HG03103 (cell line): ENCODE data around the gene CFAP210.
"Not testable (repeated sequence)": the region's sequence is repeated elsewhere in the genome, so short reads cannot be mapped to it uniquely, and the experiment has no call there.

ENCODE experiments used
- ATAC-seq: cut with Tn5 transposase; IDR thresholded peaks from one replicate; pipeline ENCODE4 v1.9.1; 2021; ENCODE audit warnings: low read depth; ENCODE audit not compliant: unreplicated experiment

Gene CFAP210

DNA sequence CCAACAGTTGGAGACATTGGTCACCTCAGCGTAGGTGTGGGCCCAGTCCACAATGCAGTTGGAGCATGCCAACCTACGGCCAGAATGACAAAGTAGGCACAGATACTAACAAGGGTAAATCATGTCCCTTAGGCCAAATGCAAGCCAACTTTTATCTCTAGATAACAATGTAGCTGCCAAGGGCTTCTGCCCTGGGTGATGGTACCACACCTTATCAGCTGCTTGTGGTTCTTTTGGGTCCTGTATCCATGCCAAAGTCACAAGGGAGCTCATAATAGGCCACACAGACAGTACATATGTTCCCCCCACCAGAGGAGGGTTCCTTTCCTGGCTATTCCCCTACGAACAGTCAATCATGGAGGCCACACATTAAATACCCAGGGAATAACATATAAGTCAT is 19.1 kb upstream of the CFAP210 start:
- ATAC-seq, result no peak

DNA sequence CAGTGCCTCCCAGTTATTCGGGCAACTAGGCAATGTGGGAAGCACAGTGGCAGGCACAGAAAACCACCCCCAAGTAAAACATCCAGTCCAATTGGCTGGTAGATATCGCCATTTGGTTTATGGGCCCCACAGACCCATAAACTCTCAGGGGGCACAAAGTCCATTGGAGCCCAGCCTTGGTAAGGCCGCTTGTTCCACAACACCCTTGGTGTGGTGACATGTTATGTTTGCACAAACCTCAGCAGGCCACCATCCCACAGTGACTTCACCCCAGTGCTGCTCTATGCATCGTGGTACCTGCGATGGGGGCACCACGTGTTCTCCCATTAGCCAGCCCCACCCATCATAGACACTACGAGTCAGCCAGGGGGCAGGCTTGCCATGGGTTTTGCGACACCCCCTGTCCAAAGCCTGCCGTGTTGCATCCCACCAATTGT is 18.6 kb upstream of the CFAP210 start:
- no peak for ATAC-seq

DNA sequence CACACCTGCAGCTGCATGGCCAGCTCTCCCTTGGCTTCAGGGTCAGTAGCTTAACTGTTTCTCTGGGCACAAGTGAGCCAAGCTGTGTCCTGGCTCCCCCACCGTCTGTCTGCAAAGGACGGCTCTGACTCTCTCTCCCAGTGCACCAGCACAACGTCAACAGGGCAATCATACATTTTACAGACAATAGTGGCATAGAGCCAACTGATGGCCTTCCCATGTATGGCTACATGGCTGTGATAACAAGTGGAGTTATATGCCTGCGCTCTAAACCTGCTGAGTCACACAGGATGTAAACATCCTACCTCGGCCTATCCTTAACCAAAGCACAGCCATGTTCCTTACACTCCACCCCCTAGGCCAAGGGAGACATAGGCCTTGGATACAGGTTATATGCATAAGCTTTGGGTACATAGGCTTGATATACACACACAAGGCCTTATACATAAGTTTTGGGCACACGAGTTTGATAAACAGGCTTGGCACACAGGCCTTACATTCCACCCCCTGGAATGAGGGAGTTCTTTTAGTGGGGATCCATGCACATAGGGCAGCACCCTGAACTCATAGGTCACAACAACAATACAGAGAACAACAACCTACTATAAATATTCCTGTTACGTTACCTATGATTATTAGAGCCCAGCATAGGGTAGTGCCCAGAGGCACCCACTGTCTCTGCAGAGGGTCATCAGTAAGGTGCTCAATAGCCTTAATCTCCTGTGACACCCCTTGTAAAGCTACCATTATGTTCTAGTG is 17.7 kb upstream of the CFAP210 start:
- ATAC-seq, result no peak

DNA sequence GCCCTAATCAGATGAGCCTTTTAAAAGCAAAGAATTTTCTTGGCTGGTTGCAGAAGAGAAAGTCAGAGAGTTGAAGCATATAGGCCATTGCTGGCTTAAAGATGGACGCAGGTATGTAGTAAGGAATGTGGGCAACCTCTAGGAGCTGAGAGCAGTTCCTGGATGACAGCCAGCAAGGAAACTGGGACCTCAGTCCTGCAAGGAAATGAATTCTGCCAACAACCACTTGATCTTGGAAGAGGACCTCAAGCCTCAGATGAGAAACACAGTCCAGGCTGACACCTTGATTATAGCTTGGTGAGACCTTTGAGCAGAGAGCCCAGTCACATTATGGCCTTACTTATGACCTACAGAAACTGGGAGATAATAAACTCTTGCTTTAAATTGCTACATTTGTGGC is 15.8 kb upstream of the CFAP210 start:
- no peak for ATAC-seq

DNA sequence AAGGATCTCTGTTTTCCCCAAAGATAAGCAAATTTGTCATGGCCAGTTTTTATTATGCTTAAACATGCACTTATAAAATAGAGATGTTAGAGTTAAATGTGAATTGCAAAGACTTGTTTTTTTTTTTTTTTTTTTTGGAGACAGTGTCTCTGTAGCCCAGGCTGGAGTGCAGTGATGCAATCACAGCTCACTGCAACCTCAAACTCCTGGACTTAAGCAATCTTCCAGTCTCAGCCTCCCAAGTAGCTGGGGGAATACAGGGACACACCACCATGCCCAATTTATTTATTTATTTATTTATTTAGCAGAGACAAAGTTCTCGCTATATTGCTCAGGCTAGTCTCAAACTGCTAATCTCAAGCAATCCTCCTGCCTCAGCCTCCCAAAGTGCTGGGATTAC is 15.1 kb upstream of the CFAP210 start:
- no peak for ATAC-seq

DNA sequence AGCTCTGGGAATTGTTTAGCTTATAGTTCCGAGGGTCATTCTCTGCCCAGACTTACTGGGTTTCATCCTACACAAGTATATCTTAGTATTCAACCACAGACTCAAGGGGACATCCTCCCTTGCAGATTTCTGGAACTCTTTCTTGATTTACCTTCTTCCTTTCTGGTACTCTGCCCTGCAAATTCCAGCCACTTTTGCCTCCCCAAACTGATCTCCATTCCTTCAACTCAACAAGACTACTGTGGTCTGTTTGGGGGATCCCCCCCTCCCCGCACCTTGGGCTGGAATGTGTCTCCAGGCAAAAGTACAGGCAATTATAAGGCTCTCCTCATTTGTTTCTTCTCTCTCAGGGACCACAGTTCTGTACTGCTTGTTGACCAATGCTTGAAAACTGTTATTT is 13.4 kb upstream of the CFAP210 start:
- ATAC-seq, result no peak

DNA sequence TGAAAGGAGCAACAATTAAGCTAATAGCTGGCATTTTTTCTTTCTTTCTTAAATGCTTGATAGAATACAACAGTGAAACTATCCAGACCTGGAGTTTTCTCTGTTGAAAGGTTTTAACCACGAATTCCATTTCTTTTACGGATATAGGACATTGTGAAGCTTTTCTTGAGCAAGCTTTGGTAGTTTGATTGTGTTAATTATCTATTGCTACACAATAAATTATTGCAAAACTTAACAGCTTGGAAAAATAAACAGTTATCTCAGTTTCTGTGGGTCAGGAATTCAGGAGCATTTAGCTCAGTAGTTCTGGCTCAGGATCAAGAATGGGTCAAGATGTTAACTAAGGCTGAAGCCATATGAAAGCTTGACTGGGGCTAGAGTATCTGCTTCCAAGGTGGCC is 11.7 kb upstream of the CFAP210 start:
- no peak for ATAC-seq

DNA sequence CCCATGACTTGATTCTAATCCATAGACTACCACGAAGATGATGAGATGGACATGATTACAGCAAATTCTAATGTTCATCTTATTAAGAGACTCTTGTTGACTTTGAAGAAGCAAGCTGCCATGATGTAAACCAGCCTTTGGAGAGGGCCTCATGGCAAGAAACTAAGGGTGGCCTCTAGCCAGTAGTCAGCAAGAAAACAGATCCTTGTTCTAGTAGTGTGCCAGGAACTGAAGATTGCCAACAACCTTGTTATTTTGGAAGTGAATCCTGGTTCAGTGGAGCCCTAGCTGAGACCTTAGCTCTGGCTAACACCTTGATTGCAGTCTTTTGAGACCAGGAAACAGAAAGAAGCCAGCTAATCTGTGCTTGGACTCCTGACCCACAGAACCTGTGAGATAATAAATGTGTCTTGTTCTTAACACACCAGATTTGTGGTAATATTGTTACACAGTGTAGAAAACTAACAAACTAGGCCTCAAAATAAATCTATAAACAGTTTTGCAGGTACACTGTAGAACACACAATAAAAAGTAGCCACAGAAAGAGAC is 10.0 kb upstream of the CFAP210 start:
- ATAC-seq, result no peak

DNA sequence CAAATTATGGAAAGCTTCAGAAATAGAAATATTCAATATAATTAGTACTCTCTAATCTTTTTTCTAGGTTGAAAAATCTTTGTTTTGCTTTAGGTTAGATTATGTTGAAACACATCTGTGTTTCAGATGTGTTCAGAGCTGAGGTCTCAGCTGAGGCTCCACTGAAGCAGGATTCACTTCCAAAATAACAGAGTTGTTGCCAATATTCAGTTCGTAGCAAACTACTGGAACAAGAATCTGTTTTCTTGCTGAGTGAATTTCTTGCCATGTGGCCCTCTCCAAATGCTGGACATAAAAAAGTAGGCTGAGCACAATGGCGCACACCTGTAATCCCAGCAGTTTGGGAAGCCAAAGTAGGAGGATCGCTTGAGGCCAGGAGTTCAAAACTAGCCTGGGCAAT is 8.8 kb upstream of the CFAP210 start:
- no peak for ATAC-seq

DNA sequence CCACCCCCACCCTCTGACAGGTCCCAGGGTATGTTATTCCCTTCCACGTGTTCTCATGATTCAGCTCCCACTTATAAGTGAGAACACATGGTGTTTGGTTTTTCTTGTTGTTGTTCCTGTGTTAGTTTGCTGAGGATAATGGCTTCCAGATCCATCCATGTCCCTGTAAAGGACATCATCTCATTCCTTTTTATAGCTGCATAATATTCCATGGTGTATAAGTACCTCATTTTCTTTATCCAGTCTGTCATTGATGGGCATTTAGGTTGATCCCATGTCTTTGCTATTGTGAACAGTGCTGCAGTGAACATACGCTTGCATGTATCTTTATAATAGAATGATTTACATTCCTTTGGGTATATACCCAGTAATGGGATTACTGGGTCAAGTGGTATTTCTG is 5.0 kb upstream of the CFAP210 start:
- not testable (repeated sequence) for ATAC-seq

DNA sequence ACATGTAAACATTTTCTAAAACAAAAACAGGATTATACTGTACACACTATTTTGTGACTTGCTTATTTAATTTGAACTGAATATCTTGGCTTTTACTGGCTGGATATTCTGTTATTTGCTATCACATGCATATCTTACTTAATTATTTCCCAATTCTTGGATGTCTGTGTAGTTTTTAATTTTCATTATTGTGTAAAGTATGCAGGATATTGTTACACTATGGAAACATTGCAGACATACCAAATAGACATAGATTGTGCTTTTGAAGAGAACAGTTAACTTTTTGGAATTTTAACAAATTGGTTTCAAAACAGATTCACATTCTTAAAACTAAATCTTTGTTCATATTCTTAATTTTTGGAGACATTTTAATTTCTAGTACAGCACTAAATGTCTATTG is 2.2 kb upstream of the CFAP210 start:
- no peak for ATAC-seq

DNA sequence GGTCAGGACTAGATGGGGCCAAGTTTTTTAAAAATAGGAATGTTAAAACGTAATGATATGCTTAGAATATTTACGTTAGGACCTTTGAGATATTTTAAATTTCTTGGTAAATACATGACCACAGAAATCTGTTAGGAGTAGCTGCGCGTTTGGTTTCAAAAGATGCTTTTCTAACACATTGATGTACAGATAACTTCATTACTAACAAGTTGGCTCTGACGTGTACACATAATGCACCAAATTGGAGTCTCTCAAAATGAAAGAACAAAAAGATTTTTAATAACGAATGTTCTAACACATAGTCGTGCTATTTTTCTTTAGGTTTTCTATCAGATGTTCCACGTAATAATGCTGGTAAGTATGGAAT is 672 bp upstream of the CFAP210 start:
- no peak for ATAC-seq

DNA sequence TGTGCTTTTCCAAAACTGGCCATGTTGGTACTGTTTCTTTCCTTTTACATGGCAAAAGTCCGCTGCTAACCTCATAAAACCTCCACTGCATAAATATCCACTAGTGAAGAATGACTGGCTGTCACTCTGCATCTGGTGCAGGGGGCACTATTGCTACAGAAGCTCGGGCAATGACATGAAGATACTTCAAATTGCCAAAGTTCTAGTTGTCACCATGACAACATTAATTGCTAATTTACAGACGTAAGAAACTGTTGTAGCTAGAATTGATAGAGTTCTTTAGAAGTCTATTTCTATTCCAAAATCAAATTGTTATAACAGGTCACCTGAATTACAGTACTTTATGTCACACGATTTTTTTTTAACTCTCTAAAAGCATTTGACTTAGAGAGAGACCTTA is 845 bp downstream of the CFAP210 start:
- no peak for ATAC-seq

DNA sequence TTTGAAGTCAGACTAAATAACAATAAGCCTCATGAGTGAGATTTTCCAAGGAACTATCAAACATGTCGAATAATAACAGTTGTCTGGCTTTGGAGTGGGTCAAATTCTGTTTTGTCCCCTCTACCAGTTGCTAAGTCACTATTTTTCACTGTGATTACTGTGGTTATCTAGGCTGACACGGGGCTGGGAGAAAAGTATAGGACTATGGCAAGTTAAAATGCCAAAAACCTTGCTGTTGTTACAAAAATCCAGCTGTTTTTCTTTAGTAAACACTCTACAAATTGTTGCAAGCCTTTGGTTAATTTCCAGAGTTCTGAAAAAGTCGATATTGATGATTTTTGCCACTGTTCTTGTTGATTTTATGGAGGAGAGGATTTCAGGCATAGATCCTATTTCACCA is 1.5 kb downstream of the CFAP210 start:
- ATAC-seq, result no peak

DNA sequence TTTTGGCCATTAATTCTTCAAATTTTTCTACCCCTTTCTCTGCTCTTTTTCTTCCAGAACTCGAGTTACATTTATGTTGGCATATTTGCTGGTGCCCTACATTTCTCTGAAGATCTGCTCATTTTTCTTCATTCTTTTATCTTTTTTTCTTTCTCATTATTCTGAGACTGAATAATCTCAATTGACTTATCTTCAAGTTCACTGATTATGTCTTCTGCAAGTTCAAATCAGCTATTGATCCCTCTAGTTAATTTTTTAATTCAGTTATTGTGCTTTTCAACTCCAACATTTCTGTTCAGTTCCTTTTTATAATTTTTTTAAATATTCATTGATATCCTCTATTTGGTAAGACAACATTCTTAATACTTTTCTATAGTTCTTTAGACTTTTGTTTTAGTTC is 3.2 kb downstream of the CFAP210 start:
- no peak for ATAC-seq

DNA sequence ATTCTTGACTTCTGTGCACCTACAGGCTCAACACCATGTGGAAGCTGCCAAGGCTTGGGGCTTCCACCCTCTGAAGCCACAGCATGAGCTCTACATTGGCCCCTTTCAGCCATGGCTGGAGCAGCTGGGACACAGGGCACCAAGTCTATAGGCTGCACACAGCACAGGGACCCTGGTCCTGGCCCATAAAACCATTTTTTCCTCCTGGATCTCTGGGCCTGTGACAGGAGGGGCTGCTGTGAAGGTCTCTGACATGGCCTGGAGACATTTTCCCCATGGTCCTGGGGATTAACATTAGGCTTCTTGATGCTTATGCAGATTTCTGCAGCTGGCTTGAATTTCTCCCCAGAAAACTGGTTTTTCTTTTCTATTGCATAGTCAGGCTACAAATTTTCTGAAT is 6.3 kb downstream of the CFAP210 start:
- ATAC-seq, result not testable (repeated sequence)

DNA sequence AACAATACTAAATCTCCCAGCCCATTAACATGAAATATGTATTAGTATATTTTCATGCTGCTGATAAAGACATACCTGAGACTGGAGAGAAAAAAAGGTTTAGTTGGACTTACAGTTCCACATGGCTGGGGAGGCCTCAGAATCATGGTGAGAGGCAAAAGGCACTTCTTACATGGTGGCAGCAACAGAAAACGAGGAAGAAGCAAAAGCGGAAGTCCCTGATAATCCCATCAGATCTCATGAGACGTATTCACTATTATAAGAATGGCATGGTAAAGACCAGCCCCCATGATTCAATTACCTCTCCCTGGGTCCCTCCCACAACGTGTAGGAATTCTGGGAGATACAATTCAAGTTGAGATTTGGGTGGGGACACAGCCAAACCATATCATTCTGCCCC is 7.4 kb downstream of the CFAP210 start:
- not testable (repeated sequence) for ATAC-seq

DNA sequence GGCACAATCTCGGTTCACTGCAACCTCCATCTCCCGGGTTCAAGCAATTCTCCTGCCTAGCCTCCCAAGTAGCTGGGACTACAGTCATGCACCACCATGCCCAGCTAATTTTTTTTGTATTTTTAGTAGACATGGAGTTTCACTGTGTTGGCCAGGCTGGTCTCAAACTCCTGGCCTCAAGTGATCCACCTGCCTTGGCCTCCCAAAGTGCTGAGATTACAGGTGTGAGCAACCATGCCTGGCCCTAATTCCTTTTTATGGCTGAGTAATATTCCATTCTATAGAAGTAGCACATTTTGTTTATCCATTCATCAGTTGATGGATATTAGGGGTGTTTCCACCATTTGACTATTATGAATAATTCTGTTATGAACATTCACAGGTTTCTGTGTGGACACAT is 9.5 kb downstream of the CFAP210 start:
- ATAC-seq, result not testable (repeated sequence)

DNA sequence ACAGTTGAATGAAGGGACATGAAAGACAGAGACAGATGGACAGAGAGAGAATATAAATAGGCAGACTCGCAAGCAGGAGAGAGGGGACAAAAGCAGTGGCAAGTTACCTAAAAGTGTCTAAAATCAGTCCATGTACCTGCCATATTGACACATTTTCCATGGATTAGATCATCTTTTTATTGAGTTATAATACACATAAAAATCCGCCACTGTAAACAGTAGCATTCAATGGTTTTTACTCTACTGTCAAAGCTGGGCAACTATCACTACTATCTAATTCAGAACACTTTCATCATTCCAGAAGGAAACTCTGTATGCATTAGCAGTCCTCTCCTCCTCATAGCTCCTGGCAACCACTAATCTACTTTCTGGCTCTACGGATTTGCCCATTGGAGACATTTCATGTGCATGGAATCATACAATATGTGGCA is 10.1 kb downstream of the CFAP210 start:
- no peak for ATAC-seq

DNA sequence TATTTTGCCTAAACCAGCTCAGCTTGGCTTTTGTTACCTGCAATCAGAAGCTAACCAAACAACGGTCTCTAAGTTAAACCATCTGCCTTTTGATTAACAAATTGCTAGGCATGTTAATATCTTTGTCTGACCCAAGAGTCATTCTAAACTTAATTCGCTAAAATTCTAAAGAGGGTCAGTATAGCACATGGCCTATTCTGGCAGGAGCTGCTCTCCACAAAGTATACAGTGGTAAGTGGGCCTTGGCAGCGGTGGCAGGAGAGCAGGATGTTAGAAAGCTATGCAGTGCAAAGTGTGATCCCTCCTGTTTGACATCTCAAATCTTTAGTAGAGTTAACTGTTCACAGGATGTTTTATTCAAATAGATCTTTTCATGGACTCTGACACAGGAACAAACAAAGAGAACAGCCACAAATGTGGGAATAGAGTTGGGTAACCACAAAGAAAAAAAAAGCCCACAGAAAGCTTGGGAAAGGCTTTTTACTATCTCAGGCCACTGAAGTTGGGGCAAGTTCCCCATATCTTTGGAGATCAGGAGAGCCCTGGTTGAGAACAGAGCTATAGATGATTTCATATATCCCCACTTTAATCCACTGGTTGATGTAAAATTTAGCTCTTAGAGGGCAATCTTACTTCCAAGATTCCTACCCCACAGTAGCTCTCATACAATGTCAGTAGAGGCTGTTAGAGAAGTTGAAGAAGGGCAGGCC is 10.6 kb downstream of the CFAP210 start:
- no peak for ATAC-seq

DNA sequence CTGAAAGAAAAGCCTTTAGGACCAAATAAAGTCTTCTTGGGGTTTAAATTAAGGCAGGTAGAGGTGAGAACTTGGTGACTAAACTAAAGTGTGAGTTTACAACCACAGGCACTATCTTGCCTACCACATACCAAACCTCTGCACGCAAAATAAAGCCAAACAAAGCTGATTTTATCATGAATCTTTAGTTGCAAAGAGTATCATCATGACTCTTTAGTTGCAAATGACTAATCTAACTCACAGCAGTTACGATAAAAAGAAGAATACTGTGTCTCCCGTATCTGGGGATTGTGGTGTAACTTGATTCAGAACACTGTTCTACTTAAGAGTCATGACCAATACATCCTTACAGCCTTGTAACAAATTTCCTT is 11.2 kb downstream of the CFAP210 start:
- ATAC-seq, result no peak

DNA sequence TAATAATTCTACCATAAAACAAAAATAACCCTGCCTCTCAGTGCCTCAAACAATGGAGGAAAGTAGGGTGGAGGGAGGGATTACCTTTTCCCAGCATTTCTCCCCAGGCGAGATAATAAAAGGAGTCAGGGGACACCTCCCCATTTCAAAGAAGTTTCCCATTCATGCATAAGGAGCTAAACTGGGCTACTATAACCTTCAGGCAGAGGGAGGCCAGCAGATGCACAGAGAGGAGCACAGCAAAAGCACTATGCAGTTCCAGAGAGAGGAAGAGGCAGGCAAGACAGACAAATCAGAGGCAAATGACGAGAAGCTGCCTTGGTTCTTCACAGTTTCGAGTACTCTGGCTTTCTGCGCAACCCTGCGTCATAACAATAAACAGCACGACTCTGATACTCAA is 17.4 kb downstream of the CFAP210 start:
- ATAC-seq, result no peak
